ENCODE measurements around the gene BMF. TPM values are rescaled to one million over a fixed set of nuclear protein-coding genes. Genes with fewer than 3 reads are reported as not detected.

BMF gene
- polyA plus RNA-seq, 3 donors = 5.6 to 59.6 (median 6.5) TPM

- H3K27ac ChIP-seq (ENCODE audit: low read depth in 1 of 2, low read length in 2 of 2) = no peak overlapping the region
- no peaks in the 10 kb centered on the region for H3K27me3 ChIP-seq (ENCODE audit: control insufficient read depth in 2 of 2, insufficient read depth in 2 of 2, low read length in 2 of 2)
- TF ChIP-seq CTCF (IDR thresholded peaks at IDR 0.05) = no peak
- no peaks in the 10 kb centered on the region for H3K9me3 Mint-ChIP-seq
- peak overlapping the region; percentile 15 for H3K9ac ChIP-seq (ENCODE audit: insufficient read depth, low read length, poor library complexity, severe bottlenecking)
- H2AFZ ChIP-seq (ENCODE audit: insufficient read depth, low read depth, low read length, poor library complexity, severe bottlenecking) = peak overlapping the region; percentile 35
- no peak overlapping the region for H3K4me2 ChIP-seq (replicated peaks; ENCODE audit: extremely low read depth, low read length, poor library complexity, severe bottlenecking)
- H3K36me3 ChIP-seq (replicated peaks in 1 of 2; ENCODE audit: control insufficient read depth in 1 of 2, insufficient read depth in 2 of 2, low read length in 2 of 2) = no peaks in the 10 kb centered on the region
- H3K9me3 ChIP-seq (replicated peaks in 1 of 2; ENCODE audit: control insufficient read depth in 1 of 2, insufficient read depth in 1 of 2, low read length in 2 of 2) = no peaks in the 10 kb centered on the region
- peaks cover 45 to 64% of the 10 kb centered on the region in 2 donors for H3K4me1 ChIP-seq (ENCODE audit: control insufficient read depth in 1 of 2, insufficient read depth in 2 of 2, low read length in 2 of 2)
- H3K4me3 ChIP-seq (replicated peaks in 1 of 3; ENCODE audit: low read depth in 2 of 3, low read length in 3 of 3) = no peak overlapping the region
- H3K4me1 Mint-ChIP-seq = peaks cover 60% of the 10 kb centered on the region
- H3K36me3 Mint-ChIP-seq = peaks cover 2 to 4% of the 10 kb centered on the region in 2 donors
- WGBS (ENCODE audit: insufficient coverage) = 30% methylated on average over 5 of the region's 6 CpGs
- intact Hi-C loops (cut with micrococcal nuclease) = no loop called here
- H3K27ac Mint-ChIP-seq = peak overlapping the region in 5 of 7 donors; percentile 2 to 75 (median 57)
- DNase-seq = peak in 1 of 3 donors; percentile 46
- H4K20me1 ChIP-seq (ENCODE audit: insufficient read depth, low read length) = no peaks in the 10 kb centered on the region
- no peaks in the 10 kb centered on the region for H3K27me3 Mint-ChIP-seq (ENCODE audit: low read depth in 3 of 3)
- no peaks in the 10 kb centered on the region for H3K79me2 ChIP-seq (ENCODE audit: insufficient read depth, low read length)
- H3K4me3 Mint-ChIP-seq = no peak overlapping the region
Measured at GRCh38 chr15:40054855-40055575, 53.7 kb downstream of the BMF start.

- Histone ChIP-seq H3K4me3 (replicated peaks in 1 of 3; ENCODE audit: low read depth in 2 of 3, low read length in 3 of 3) (no peak overlapping the region), H3K27me3 (ENCODE audit: control insufficient read depth in 2 of 2, insufficient read depth in 2 of 2, low read length in 2 of 2) (no peaks in the 10 kb centered on the region), H3K4me1 (ENCODE audit: control insufficient read depth in 1 of 2, insufficient read depth in 2 of 2, low read length in 2 of 2) (peaks cover 48 to 68% of the 10 kb centered on the region in 2 donors), H3K9ac (ENCODE audit: insufficient read depth, low read length, poor library complexity, severe bottlenecking) (no peak overlapping the region), H3K36me3 (replicated peaks in 1 of 2; ENCODE audit: control insufficient read depth in 1 of 2, insufficient read depth in 2 of 2, low read length in 2 of 2) (no peaks in the 10 kb centered on the region), H3K27ac (ENCODE audit: low read depth in 1 of 2, low read length in 2 of 2) (no peak overlapping the region), H2AFZ (ENCODE audit: insufficient read depth, low read depth, low read length, poor library complexity, severe bottlenecking) (peak overlapping the region; percentile 17), H3K79me2 (ENCODE audit: insufficient read depth, low read length) (no peaks in the 10 kb centered on the region), H3K9me3 (replicated peaks in 1 of 2; ENCODE audit: control insufficient read depth in 1 of 2, insufficient read depth in 1 of 2, low read length in 2 of 2) (no peaks in the 10 kb centered on the region), H4K20me1 (ENCODE audit: insufficient read depth, low read length) (no peaks in the 10 kb centered on the region), H3K4me2 (replicated peaks; ENCODE audit: extremely low read depth, low read length, poor library complexity, severe bottlenecking) (no peak overlapping the region)
- no CpG with 5 or more reads among the region's 3 CpGs for WGBS (ENCODE audit: insufficient coverage)
- Mint-ChIP-seq H3K9me3 (no peaks in the 10 kb centered on the region), H3K4me3 (no peak overlapping the region), H3K27ac (peak overlapping the region in 1 of 7 donors; percentile 2), H3K27me3 (ENCODE audit: low read depth in 3 of 3) (no peaks in the 10 kb centered on the region), H3K4me1 (peaks cover 63% of the 10 kb centered on the region), H3K36me3 (peaks cover 2 to 4% of the 10 kb centered on the region in 2 donors)
- intact Hi-C loops (cut with micrococcal nuclease) = no loop called here
- DNase-seq = no peak
- no peak for TF ChIP-seq CTCF (IDR thresholded peaks at IDR 0.05)
Measured at GRCh38 chr15:40054605-40054854, 54.1 kb downstream of the BMF start.

All from CD14-positive monocyte (primary cell).